H9 (cell line): ENCODE measurements around the gene CDH7. TPM values are rescaled to one million over a fixed set of nuclear protein-coding genes. Genes with fewer than 3 reads are reported as not detected.
A peak's percentile ranks its signal among the peaks of the same experiment; 100 is the strongest.

Experiments used
- DNase-seq: peaks from one replicate; pipeline ENCODE4 v3.0.0-alpha.2; 2017
- H2AFZ ChIP-seq: one replicate; pipeline ENCODE4 v1.6.1; 2013; ENCODE audit warnings: mild to moderate bottlenecking, low read length, control low read depth, moderate library complexity
- H2AK5ac ChIP-seq: 2 replicates; pipeline ENCODE4 v1.6.1; 2013; ENCODE audit warnings: low read length, control low read depth, mixed read lengths; ENCODE audit not compliant: insufficient read length
- H2BK120ac ChIP-seq: one replicate; pipeline ENCODE4 v1.6.1; 2013; ENCODE audit warnings: low read depth, mild to moderate bottlenecking, low read length, control low read depth, inconsistent platforms; ENCODE audit not compliant: poor library complexity, severe bottlenecking
- H2BK12ac ChIP-seq: 2 replicates; pipeline ENCODE4 v1.6.1; 2013; ENCODE audit warnings: low read length, control low read depth, mixed read lengths, low read depth; ENCODE audit not compliant: insufficient read length
- H2BK15ac ChIP-seq: 2 replicates; pipeline ENCODE4 v1.6.1; 2013; ENCODE audit warnings: low read depth, low read length, control low read depth
- H2BK20ac ChIP-seq: one replicate; pipeline ENCODE4 v1.6.1; 2013; ENCODE audit warnings: low read depth, mild to moderate bottlenecking, low read length, control low read depth, inconsistent platforms; ENCODE audit not compliant: poor library complexity, severe bottlenecking
- H2BK5ac ChIP-seq: 2 replicates; pipeline ENCODE4 v1.6.1; 2013; ENCODE audit warnings: low read length, control low read depth, mixed read lengths; ENCODE audit not compliant: insufficient read length
- H3K14ac ChIP-seq: 2 replicates; pipeline ENCODE4 v1.6.1; 2013; ENCODE audit warnings: low read length, control low read depth; ENCODE audit not compliant: insufficient read depth
- H3K18ac ChIP-seq: 2 replicates; pipeline ENCODE4 v1.6.1; 2013; ENCODE audit warnings: low read depth, mild to moderate bottlenecking, mixed read lengths, low read length, control low read depth; ENCODE audit not compliant: insufficient read length
- H3K23ac ChIP-seq: 2 replicates; pipeline ENCODE4 v1.6.1; 2013; ENCODE audit warnings: low read length, control low read depth, mixed read lengths, low read depth; ENCODE audit not compliant: insufficient read length
- H3K23me2 ChIP-seq: 2 replicates; pipeline ENCODE4 v1.6.1; 2013; ENCODE audit warnings: low read depth, mild to moderate bottlenecking, mixed read lengths, low read length, control low read depth; ENCODE audit not compliant: insufficient read length, poor library complexity, severe bottlenecking
- H3K27ac ChIP-seq: 2 replicates; pipeline ENCODE4 v1.5.1; 2013; ENCODE audit warnings: low read length, control low read depth, mixed read lengths, low read depth; ENCODE audit not compliant: insufficient read length
- H3K27me3 ChIP-seq: 2 replicates; pipeline ENCODE4 v1.6.1; 2013; ENCODE audit warnings: low read length, control low read depth, inconsistent platforms; ENCODE audit not compliant: insufficient read depth
- H3K4ac ChIP-seq: 2 replicates; pipeline ENCODE4 v1.6.1; 2013; ENCODE audit warnings: low read depth, mild to moderate bottlenecking, control low read depth, inconsistent platforms, low read length, moderate library complexity
- H3K4me1 ChIP-seq: 2 replicates; pipeline ENCODE4 v1.6.1; 2013; ENCODE audit warnings: low read length, control low read depth, inconsistent platforms; ENCODE audit not compliant: insufficient read depth
- H3K4me2 ChIP-seq: 2 replicates; pipeline ENCODE4 v1.6.1; 2013; ENCODE audit warnings: low read length, control low read depth, mixed read lengths; ENCODE audit not compliant: insufficient read length, insufficient read depth
- H3K56ac ChIP-seq: 2 replicates; pipeline ENCODE4 v1.6.1; 2013; ENCODE audit warnings: low read depth, mild to moderate bottlenecking, mixed read lengths, low read length, control low read depth; ENCODE audit not compliant: insufficient read length
- H3K79me1 ChIP-seq: 2 replicates; pipeline ENCODE4 v1.6.1; 2013; ENCODE audit warnings: low read depth, mild to moderate bottlenecking, moderate library complexity, low read length, control low read depth, inconsistent platforms; ENCODE audit not compliant: insufficient read depth, poor library complexity, severe bottlenecking
- H3K79me2 ChIP-seq: 2 replicates; pipeline ENCODE4 v1.6.1; 2013; ENCODE audit warnings: low read length, control low read depth, inconsistent platforms; ENCODE audit not compliant: insufficient read depth
- H3K9ac ChIP-seq: 2 replicates; pipeline ENCODE4 v1.6.1; 2013; ENCODE audit warnings: low read length, control low read depth, mixed read lengths; ENCODE audit not compliant: insufficient read length; ENCODE audit errors: extremely low read depth
- H3K9me3 ChIP-seq: one replicate; pipeline ENCODE4 v1.6.1; 2013; ENCODE audit warnings: low read depth, low read length, inconsistent platforms; ENCODE audit not compliant: control insufficient read depth
- H3T11ph ChIP-seq: one replicate; pipeline ENCODE4 v1.6.1; 2013; ENCODE audit warnings: mild to moderate bottlenecking, low read length, control low read depth, inconsistent platforms
- H4K20me1 ChIP-seq: one replicate; pipeline ENCODE4 v1.6.1; 2013; ENCODE audit not compliant: control insufficient read depth, insufficient read length, insufficient read depth
- H4K5ac ChIP-seq: 2 replicates; pipeline ENCODE4 v1.6.1; 2013; ENCODE audit warnings: low read depth, mild to moderate bottlenecking, mixed read lengths, low read length, control low read depth; ENCODE audit not compliant: insufficient read length
- H4K8ac ChIP-seq: replicated peaks from 2 replicates; pipeline ENCODE4 v1.6.1; 2013; ENCODE audit warnings: low read length, control low read depth, mixed read lengths, low read depth; ENCODE audit not compliant: insufficient read length
- H4K91ac ChIP-seq: 2 replicates; pipeline ENCODE4 v1.6.1; 2013; ENCODE audit warnings: low read depth, mild to moderate bottlenecking, moderate library complexity, mixed read lengths, low read length, control low read depth; ENCODE audit not compliant: insufficient read length
- H3K27ac Mint-ChIP-seq, 3 experiments: 2 replicates in 2 of 3; 3 replicates in 1 of 3; pipeline ENCODE4 v1.8.0; 2020 to 2021; ENCODE audit warnings: mixed read lengths in 3 of 3, mild to moderate bottlenecking in 1 of 3, moderate library complexity in 1 of 3
- H3K27me3 Mint-ChIP-seq: 2 replicates; pipeline ENCODE4 v1.8.0; 2021; ENCODE audit warnings: low read depth, mild to moderate bottlenecking, moderate library complexity, mixed read lengths
- H3K36me3 Mint-ChIP-seq, 3 experiments: 2 replicates in 2 of 3; 3 replicates in 1 of 3; pipeline ENCODE4 v1.8.0; 2020 to 2021; ENCODE audit warnings: low read depth in 3 of 3, mixed read lengths in 3 of 3; ENCODE audit not compliant: insufficient read depth in 1 of 3
- H3K4me1 Mint-ChIP-seq, 2 experiments: 2 replicates each; pipeline ENCODE4 v1.8.0; 2020; ENCODE audit warnings: mixed read lengths in 2 of 2
- H3K4me3 Mint-ChIP-seq, 2 experiments: 2 replicates in 1 of 2; 3 replicates in 1 of 2; pipeline ENCODE4 v1.8.0; 2020 to 2021; ENCODE audit warnings: mild to moderate bottlenecking in 2 of 2, mixed read lengths in 2 of 2, moderate library complexity in 1 of 2
- H3K9me3 Mint-ChIP-seq, 2 experiments: 2 replicates in 1 of 2; 3 replicates in 1 of 2; pipeline ENCODE4 v1.8.0; 2020; ENCODE audit warnings: mild to moderate bottlenecking in 2 of 2, mixed read lengths in 2 of 2, moderate library complexity in 1 of 2
- WGBS: extraction: QIAGEN DNeasy Blood & Tissue Kit; methylation state at CpG from one replicate; pipeline ENCODE4 v1.1.7; 2013; ENCODE audit warnings: missing lambda C conversion rate, low lambda C conversion rate, mixed read lengths; ENCODE audit not compliant: insufficient read length; ENCODE audit errors: extremely low coverage; 5-methylcytosine and 5-hydroxymethylcytosine counted together
- total RNA-seq: library from RNA; stranded (reverse); gene quantifications from 2 replicates; pipeline ENCODE4 v1.2.1, GENCODE V29; 2021
- TF ChIP-seq, protein P1 (sequence below): fragments of 200-600 bp; sonication (generic); conservative IDR thresholded peaks from 3 replicates; pipeline ENCODE4 v1.8.0; 2021; ENCODE audit warnings: antibody characterized with exemption, mild to moderate bottlenecking

CDH7 gene
- total RNA-seq, 1 experiment from 2014 or later = 0.13 TPM

- peaks cover 2% of the 10 kb centered on the region; the same call in 1 of the 2 replicates for H3K27me3 Mint-ChIP-seq
- Histone ChIP-seq H3K4me2 (no peak overlapping the region), H3T11ph (no peak overlapping the region), H3K14ac (no peak overlapping the region), H2AK5ac (no peak overlapping the region), H3K56ac (no peak overlapping the region), H2BK120ac (no peak overlapping the region), H4K20me1 (no peaks in the 10 kb centered on the region), H2BK15ac (no peak overlapping the region), H3K79me2 (no peaks in the 10 kb centered on the region), H3K23ac (no peak overlapping the region), H3K27me3 (no peaks in the 10 kb centered on the region), H3K4me1 (no peaks in the 10 kb centered on the region), H4K91ac (no peak overlapping the region), H3K4ac (no peak overlapping the region), H3K18ac (no peak overlapping the region), H2BK12ac (no peak overlapping the region), H3K9ac (no peak overlapping the region), H3K79me1 (no peaks in the 10 kb centered on the region), H3K9me3 (no peaks in the 10 kb centered on the region), H3K23me2 (no peaks in the 10 kb centered on the region), H3K27ac (no peak overlapping the region), H4K5ac (no peak overlapping the region), H2BK5ac (no peak overlapping the region), H2BK20ac (no peak overlapping the region), H2AFZ (no peak overlapping the region), H4K8ac (no peak overlapping the region)
- WGBS = no CpG with 5 or more reads among the region's 4 CpGs
- H3K9me3 Mint-ChIP-seq = no peaks in the 10 kb centered on the region
- peak; percentile 29 for DNase-seq
- H3K36me3 Mint-ChIP-seq = no peaks in the 10 kb centered on the region
- no peak overlapping the region for H3K4me3 Mint-ChIP-seq
- TF ChIP-seq, protein P1, sequence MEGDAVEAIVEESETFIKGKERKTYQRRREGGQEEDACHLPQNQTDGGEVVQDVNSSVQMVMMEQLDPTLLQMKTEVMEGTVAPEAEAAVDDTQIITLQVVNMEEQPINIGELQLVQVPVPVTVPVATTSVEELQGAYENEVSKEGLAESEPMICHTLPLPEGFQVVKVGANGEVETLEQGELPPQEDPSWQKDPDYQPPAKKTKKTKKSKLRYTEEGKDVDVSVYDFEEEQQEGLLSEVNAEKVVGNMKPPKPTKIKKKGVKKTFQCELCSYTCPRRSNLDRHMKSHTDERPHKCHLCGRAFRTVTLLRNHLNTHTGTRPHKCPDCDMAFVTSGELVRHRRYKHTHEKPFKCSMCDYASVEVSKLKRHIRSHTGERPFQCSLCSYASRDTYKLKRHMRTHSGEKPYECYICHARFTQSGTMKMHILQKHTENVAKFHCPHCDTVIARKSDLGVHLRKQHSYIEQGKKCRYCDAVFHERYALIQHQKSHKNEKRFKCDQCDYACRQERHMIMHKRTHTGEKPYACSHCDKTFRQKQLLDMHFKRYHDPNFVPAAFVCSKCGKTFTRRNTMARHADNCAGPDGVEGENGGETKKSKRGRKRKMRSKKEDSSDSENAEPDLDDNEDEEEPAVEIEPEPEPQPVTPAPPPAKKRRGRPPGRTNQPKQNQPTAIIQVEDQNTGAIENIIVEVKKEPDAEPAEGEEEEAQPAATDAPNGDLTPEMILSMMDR = peak; percentile 27; the same call in 2 of the 3 replicates
- no peak overlapping the region for H3K27ac Mint-ChIP-seq
- no peaks in the 10 kb centered on the region for H3K4me1 Mint-ChIP-seq
Observed at GRCh38 chr18:65788373-65788772, 37.6 kb downstream of the CDH7 start.
